ENCODE measurements around the gene PKP2. TPM values are rescaled to one million over a fixed set of nuclear protein-coding genes. Genes with fewer than 3 reads are reported as not detected.
"Not testable (repeated sequence)": the region's sequence is repeated elsewhere in the genome, so short reads cannot be mapped to it uniquely, and the experiment has no call there.

The PKP2 gene
- total and polyA plus RNA-seq, 7 donors = 0.71 to 45.2 (median 4.2) TPM

- Histone ChIP-seq H3K4me3 (no peak overlapping the region), H3K4me1 (peaks cover 0 to 19% (median 14%) of the 10 kb centered on the region in 4 donors), H3K27me3 (peaks cover 7 to 43% (median 20%) of the 10 kb centered on the region in 3 donors), H3K36me3 (no peaks in the 10 kb centered on the region), H3K27ac (no peak overlapping the region), H3K9me3 (no peaks in the 10 kb centered on the region)
- 5 to 34% methylated on average over 2 of the region's 2 CpGs for WGBS, 2 donors
- intact Hi-C loops (cut with DNase I) = no loop called here
- no peak for DNase-seq
- TF ChIP-seq POLR2AphosphoS5 (IDR thresholded peaks at IDR 0.05) (no peak), EP300 (IDR thresholded peaks at IDR 0.05) (no peak), POLR2A (IDR thresholded peaks at IDR 0.05) (no peak), CTCF (IDR thresholded peaks at IDR 0.05) (no peak)
Observed at GRCh38 chr12:32893043-32893442, 3.5 kb downstream of the PKP2 start.

GRCh38 chr12:32892369-32892768 lies 4.2 kb downstream of the PKP2 start:
- H3K9me3 ChIP-seq; H3K27ac ChIP-seq; DNase-seq; intact Hi-C loops (cut with DNase I); H3K4me3 ChIP-seq; H3K36me3 ChIP-seq: not testable (repeated sequence)
- Histone ChIP-seq H3K4me1 (peaks cover 0 to 18% (median 14%) of the 10 kb centered on the region in 4 donors), H3K27me3 (peaks cover 7 to 37% (median 20%) of the 10 kb centered on the region in 3 donors)
- 29 to 67% methylated on average over 3 of the region's 3 CpGs for WGBS, 2 donors

DNA sequence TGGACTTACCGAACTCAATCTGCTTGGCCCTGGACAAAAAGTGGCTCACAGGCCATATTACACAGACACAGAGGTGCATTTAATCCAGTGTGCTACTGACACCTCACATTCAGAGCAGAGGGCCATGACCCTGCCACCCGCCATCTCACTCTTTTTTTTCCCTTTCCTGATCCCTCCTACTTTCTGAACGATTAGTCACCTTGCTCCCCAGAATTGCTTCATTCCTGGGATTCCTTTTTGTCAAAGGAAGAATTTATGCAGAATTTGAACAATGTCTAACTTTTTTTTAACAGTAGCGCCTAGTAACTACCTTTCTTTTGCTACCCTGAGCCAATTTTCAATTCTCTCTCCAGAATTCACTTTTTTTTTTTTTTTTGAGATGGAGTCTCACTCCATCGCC lies 4.6 kb downstream of the PKP2 start:
- DNase-seq = no peak
- intact Hi-C loops (cut with DNase I) = no loop called here
- no peak overlapping the region for H3K4me3 ChIP-seq
- H3K27me3 ChIP-seq = peaks cover 7 to 32% (median 19%) of the 10 kb centered on the region in 3 donors
- H3K27ac ChIP-seq = no peak overlapping the region
- TF ChIP-seq POLR2AphosphoS5 (IDR thresholded peaks at IDR 0.05) (no peak), POLR2A (IDR thresholded peaks at IDR 0.05) (no peak), EP300 (IDR thresholded peaks at IDR 0.05) (no peak), CTCF (IDR thresholded peaks at IDR 0.05) (no peak)
- WGBS, 2 donors = 43 to 67% methylated on average over 5 of the region's 5 CpGs
- H3K4me1 ChIP-seq = peaks cover 0 to 14% (median 12%) of the 10 kb centered on the region in 4 donors
- no peaks in the 10 kb centered on the region for H3K9me3 ChIP-seq
- H3K36me3 ChIP-seq = no peaks in the 10 kb centered on the region

GRCh38 chr12:32891526-32891925 lies 5.1 kb downstream of the PKP2 start:
- TF ChIP-seq POLR2A (IDR thresholded peaks at IDR 0.05) (no peak), EP300 (IDR thresholded peaks at IDR 0.05) (no peak), CTCF (IDR thresholded peaks at IDR 0.05) (no peak), POLR2AphosphoS5 (IDR thresholded peaks at IDR 0.05) (no peak)
- no peaks in the 10 kb centered on the region for H3K9me3 ChIP-seq
- peaks cover 0 to 13% (median 10%) of the 10 kb centered on the region in 4 donors for H3K4me1 ChIP-seq
- H3K27me3 ChIP-seq = peaks cover 7 to 28% (median 15%) of the 10 kb centered on the region in 3 donors
- DNase-seq = no peak
- intact Hi-C loops (cut with DNase I) = no loop called here
- no peak overlapping the region for H3K27ac ChIP-seq
- WGBS, 2 donors = 4 to 31% methylated on average over 2 of the region's 2 CpGs
- no peaks in the 10 kb centered on the region for H3K36me3 ChIP-seq
- no peak overlapping the region for H3K4me3 ChIP-seq

DNA sequence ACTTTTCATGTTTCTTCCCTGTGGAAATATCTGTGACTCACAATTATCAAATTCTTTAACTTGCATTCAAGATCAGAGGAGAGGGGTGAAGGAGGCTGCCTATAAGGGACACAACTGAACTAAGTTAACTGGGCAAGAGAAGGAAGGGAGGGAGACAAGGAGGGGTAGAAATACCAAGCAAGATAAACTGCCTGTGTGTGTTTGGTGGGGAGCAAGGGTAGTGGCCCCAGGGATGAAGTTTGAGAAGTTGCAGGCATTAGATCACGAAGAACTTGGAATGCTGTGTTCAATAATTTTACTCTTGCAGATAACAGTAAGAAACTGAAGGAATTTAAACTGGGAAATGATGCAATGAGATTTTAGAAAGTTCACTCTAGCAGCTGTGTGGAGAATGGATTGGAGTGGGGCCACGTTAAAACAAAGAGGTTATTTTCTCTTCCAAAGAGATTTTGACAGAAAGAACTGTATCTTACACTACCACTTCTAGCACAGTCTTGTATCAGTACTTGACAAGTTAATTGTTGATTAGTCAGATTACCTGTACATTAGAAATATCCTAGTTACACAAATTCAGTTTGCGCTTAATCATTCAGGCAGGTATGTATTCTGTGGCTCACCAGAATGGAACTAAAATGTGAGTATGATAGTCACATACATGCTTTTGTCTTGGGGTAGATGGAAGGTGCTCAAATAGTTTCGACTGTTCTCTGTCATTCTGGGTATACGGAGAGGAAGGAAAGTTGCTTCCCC lies 7.4 kb downstream of the PKP2 start:
- TF ChIP-seq CTCF (IDR thresholded peaks at IDR 0.05) (no peak), POLR2AphosphoS5 (IDR thresholded peaks at IDR 0.05) (no peak), EP300 (IDR thresholded peaks at IDR 0.05) (no peak)
- intact Hi-C loops (cut with DNase I) = no loop called here

More for the DNA sequence above, 7.4 kb downstream of the PKP2 start:
- no peak for DNase-seq
- H3K9me3 ChIP-seq = no peaks in the 10 kb centered on the region
- no peak overlapping the region for H3K27ac ChIP-seq
- H3K27me3 ChIP-seq = peaks cover 0 to 5% (median 3%) of the 10 kb centered on the region in 3 donors
- H3K4me1 ChIP-seq = no peaks in the 10 kb centered on the region
- H3K36me3 ChIP-seq = no peaks in the 10 kb centered on the region
- H3K4me3 ChIP-seq = no peak overlapping the region
- 78% methylated on average over 5 of the region's 5 CpGs for WGBS, 2 donors
